Endothelial cell of umbilical vein (primary cell): ENCODE results near the gene C6orf136. TPM values are rescaled to one million over a fixed set of nuclear protein-coding genes. Genes with fewer than 3 reads are reported as not detected.

ENCODE experiments used
- BruUV-seq: library from RNA; stranded (reverse); fragments of 400-500 nt; replicated peaks from 2 replicates; lab custom pipeline; 2021; lab: Mats Ljungman, UMichigan
- CTCF ChIA-PET: fragments of 300-600, 350-600 bp; sonication (Branson Sonifier 250); formaldehyde crosslinking; loops from one replicate; lab custom pipeline; 2021; ENCODE audit warnings: antibody characterized with exemption, inconsistent platforms; lab: Charles Lee
- POLR2A ChIA-PET: fragments of 300-600, 350-600 bp; sonication (Branson Sonifier 250); formaldehyde crosslinking; loops from one replicate; lab custom pipeline; 2021; ENCODE audit warnings: antibody characterized with exemption, inconsistent platforms; lab: Charles Lee
- DNase-seq: peaks from one replicate; pipeline ENCODE4 v3.0.0-alpha.2; 2011; ENCODE audit warnings: low read depth, low spot score
- FAIRE-seq: peaks from 2 replicates; lab custom pipeline; 2011; peaks lifted over from hg19 to GRCh38; lab: Jason Lieb, UNC
- H2AFZ ChIP-seq: 2 replicates; pipeline ENCODE4 v1.6.0; 2012; ENCODE audit warnings: low read depth, low read length, control low read depth, inconsistent platforms
- H3K27ac ChIP-seq: 2 replicates; pipeline ENCODE4 v1.5.1; 2011; ENCODE audit warnings: low read depth, mild to moderate bottlenecking, control low read depth, low read length, moderate library complexity; ENCODE audit not compliant: insufficient read depth
- H3K27me3 ChIP-seq, 2 experiments: 2 replicates each; pipeline versions ENCODE4 v1.6.0 to v1.6.1; 2011; ENCODE audit warnings: low read length in 2 of 2, mixed read lengths in 1 of 2; ENCODE audit not compliant: control insufficient read depth in 2 of 2, insufficient read depth in 2 of 2
- H3K36me3 ChIP-seq, 2 experiments: 2 replicates in 1 of 2; 3 replicates in 1 of 2; pipeline ENCODE4 v1.5.1; 2011; ENCODE audit warnings: low read length in 2 of 2, mild to moderate bottlenecking in 1 of 2, moderate library complexity in 1 of 2; ENCODE audit not compliant: control insufficient read depth in 2 of 2, insufficient read depth in 2 of 2; ENCODE audit errors: extremely low read depth in 1 of 2
- H3K4me1 ChIP-seq: 3 replicates; pipeline ENCODE4 v1.5.1; 2011; ENCODE audit warnings: mild to moderate bottlenecking, low read length; ENCODE audit not compliant: control insufficient read depth, insufficient read depth; ENCODE audit errors: extremely low read depth
- H3K4me2 ChIP-seq: 2 replicates; pipeline ENCODE4 v1.6.1; 2011; ENCODE audit warnings: low read length, control low read depth, mixed read lengths; ENCODE audit not compliant: insufficient read depth
- H3K4me3 ChIP-seq, 3 experiments: fragments of 200-600 bp in 1 of 3; sonication (generic), shearing (Covaris generic) in 1 of 3; replicated peaks in 1 of 3; 2 replicates each; pipeline ENCODE4 v1.5.1; 2011 to 2016; ENCODE audit warnings: control low read depth in 3 of 3, low read length in 3 of 3, mild to moderate bottlenecking in 2 of 3, inconsistent platforms in 1 of 3, low read depth in 1 of 3, moderate library complexity in 1 of 3; ENCODE audit not compliant: insufficient read depth in 1 of 3
- H3K79me2 ChIP-seq: 2 replicates; pipeline ENCODE4 v1.6.0; 2012; ENCODE audit warnings: low read length, inconsistent platforms; ENCODE audit not compliant: control insufficient read depth, insufficient read depth
- H3K9ac ChIP-seq: replicated peaks from 2 replicates; pipeline ENCODE3; 2011; ENCODE audit warnings: low read length, control low read depth; ENCODE audit not compliant: insufficient read depth; ENCODE audit errors: extremely low read depth
- H3K9me1 ChIP-seq: replicated peaks from 3 replicates; pipeline ENCODE4 v1.6.0; 2011; ENCODE audit warnings: mild to moderate bottlenecking, low read length; ENCODE audit not compliant: control insufficient read depth, insufficient read depth; ENCODE audit errors: extremely low read depth
- H3K9me3 ChIP-seq: replicated peaks from 2 replicates; pipeline ENCODE4 v1.5.1; 2012; ENCODE audit warnings: low read length, inconsistent platforms; ENCODE audit not compliant: control insufficient read depth, insufficient read depth
- H4K20me1 ChIP-seq: replicated peaks from 2 replicates; pipeline ENCODE3; 2011; ENCODE audit warnings: mild to moderate bottlenecking, low read length; ENCODE audit not compliant: control insufficient read depth, insufficient read depth; ENCODE audit errors: extremely low read depth
- EZH2 ChIP-seq: IDR thresholded peaks from 2 replicates; pipeline ENCODE4 v1.6.1; 2012; ENCODE audit warnings: borderline replicate concordance, low read depth, mild to moderate bottlenecking, moderate library complexity, low read length, inconsistent platforms; ENCODE audit not compliant: severe bottlenecking
- FOS ChIP-seq: IDR thresholded peaks from 2 replicates; pipeline ENCODE4 v1.6.1; 2011; ENCODE audit warnings: mild to moderate bottlenecking, low read length, moderate library complexity, borderline replicate concordance; ENCODE audit not compliant: insufficient read depth
- GATA2 ChIP-seq: IDR thresholded peaks from 2 replicates; pipeline ENCODE4 v1.7.0; 2011; ENCODE audit warnings: low read depth, mild to moderate bottlenecking, moderate library complexity, mixed read lengths, low read length; ENCODE audit not compliant: insufficient read length, insufficient read depth
- JUN ChIP-seq: IDR thresholded peaks from 2 replicates; pipeline ENCODE4 v1.6.1; 2011; ENCODE audit warnings: borderline replicate concordance, low read depth; ENCODE audit not compliant: insufficient read length, insufficient read depth
- MYC ChIP-seq: IDR thresholded peaks from one replicate; pipeline ENCODE4 v1.6.1; 2011; ENCODE audit warnings: mild to moderate bottlenecking, low read depth, low read length
- POLR2A ChIP-seq: IDR thresholded peaks from 2 replicates; pipeline ENCODE4 v1.6.1; 2012; ENCODE audit warnings: low read depth, mild to moderate bottlenecking, control low read depth, low read length
- POLR2AphosphoS5 ChIP-seq: IDR thresholded peaks from 2 replicates; pipeline ENCODE4 v1.6.1; 2012; ENCODE audit warnings: low read depth, mild to moderate bottlenecking, control low read depth, low read length, moderate library complexity; ENCODE audit not compliant: insufficient read depth
- dilution Hi-C: fragments of 300-500 bp; cut with MboI; formaldehyde crosslinking; loops from one replicate; pipeline ENCODE4 v1.15.0; 2019; ENCODE audit warnings: low sequenced_read_pairs; ENCODE audit not compliant: extremely low pct_ligation_motif_present
- intact Hi-C: fragments of 100-400 bp; cut with micrococcal nuclease; formaldehyde crosslinking; loops from one replicate; pipeline ENCODE4 v1.10.0; 2022
- polyA plus RNA-seq, 4 experiments: library from polyadenylated mRNA; depleted of rRNA in 3 of 4; stranded (reverse) in 3 of 4; unstranded in 1 of 4; fragments of >200 nt; gene quantifications; 2 replicates each; pipeline versions ENCODE4 v1.2.1 to v1.2.3, GENCODE V29; 2011 to 2012; ENCODE audit warnings: missing spikeins in 1 of 4
- total RNA-seq: library from RNA; stranded (reverse); gene quantifications from 2 replicates; pipeline ENCODE4 v1.2.3, GENCODE V29; 2021
- TF ChIP-seq, protein P1 (sequence below), 2 donors: IDR thresholded peaks; 1 replicate in 1 of 2; 2 replicates in 1 of 2; pipeline ENCODE4 v1.5.1; 2011; ENCODE audit warnings: low read length in 2 of 2, mild to moderate bottlenecking in 2 of 2, moderate library complexity in 2 of 2, control low read depth in 1 of 2, inconsistent platforms in 1 of 2, low read depth in 1 of 2; ENCODE audit not compliant: insufficient read depth in 1 of 2; ENCODE audit errors: extremely low read depth in 1 of 2
- TF ChIP-seq, protein P2 (sequence below): IDR thresholded peaks from 2 replicates; pipeline ENCODE4 v1.6.1; 2011; ENCODE audit not compliant: insufficient read depth, insufficient read length

Gene C6orf136
- total and polyA plus RNA-seq, 2 donors (not counting 3 experiments of a cell fraction or from before 2014, with no cell fraction given) = 19.1 to 21.0 TPM

DNA sequence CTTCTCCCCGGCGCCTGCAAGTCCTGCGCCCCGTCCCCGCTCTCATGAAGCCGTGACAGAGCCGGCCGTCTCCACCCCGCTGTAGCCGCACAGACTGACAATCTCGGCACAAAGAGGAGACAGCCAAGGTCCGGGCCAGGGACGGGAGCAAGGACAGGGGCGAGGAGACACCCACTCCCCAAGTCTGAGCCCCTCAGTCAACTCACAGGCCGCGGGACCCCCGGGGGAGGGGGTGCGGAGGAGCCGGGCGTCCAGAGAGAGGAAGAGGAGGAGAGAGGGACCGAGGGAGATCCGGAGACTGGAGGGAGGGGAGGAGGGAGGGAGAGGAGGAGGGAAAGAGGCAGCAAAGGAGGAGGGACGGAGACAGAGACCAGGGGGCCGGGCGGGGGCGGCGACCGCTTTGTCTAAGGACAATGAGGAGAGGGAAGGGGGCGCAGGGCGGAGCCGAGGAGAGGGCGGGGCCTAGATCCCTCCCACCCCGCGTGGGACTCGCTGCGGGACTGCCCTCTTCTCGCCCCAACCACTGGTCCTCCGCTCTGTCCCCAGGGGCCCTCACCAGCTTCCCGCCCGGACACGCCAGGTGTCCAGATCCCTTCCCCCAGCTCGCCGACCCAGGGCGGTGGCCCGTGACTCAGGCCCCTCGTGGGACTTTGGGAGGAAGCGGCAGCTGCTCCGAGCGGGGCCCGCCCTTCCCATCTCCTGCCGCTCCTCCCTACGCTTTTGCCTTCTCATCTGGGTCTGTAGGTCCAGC lies 40.1 kb downstream of the C6orf136 start:
- dilution Hi-C loops (no loop called here), intact Hi-C loops (loop anchor here (1.0 kb wide), 3 partner anchors 8 to 130 kb away; partner anchors contain the start of genes MDC1 and PRR3)
- BruUV-seq = no TSS peak
- peak; percentile 93 for DNase-seq
- Histone ChIP-seq H3K4me2 (peak overlapping the region; percentile 73), H3K9ac (peak overlapping the region; percentile 95), H3K9me1 (no peaks in the 10 kb centered on the region), H3K27me3 (no peaks in the 10 kb centered on the region), H3K4me1 (peaks cover 33% of the 10 kb centered on the region), H3K27ac (peak overlapping the region; percentile 93), H4K20me1 (no peaks in the 10 kb centered on the region), H3K9me3 (no peaks in the 10 kb centered on the region), H3K36me3 (no peaks in the 10 kb centered on the region), H3K4me3 (peak overlapping the region; percentile 76 to 92 (median 81)), H2AFZ (peak overlapping the region; percentile 21), H3K79me2 (peaks cover 66% of the 10 kb centered on the region)
- ChIA-PET POLR2A (interaction anchor here (1.7 to 1.8 kb wide), 2 partner anchors 8 to 30 kb away, joined by 7 to 9 read pairs; partner anchors contain the start of gene MDC1), CTCF (interaction anchor here (1.0 to 2.5 kb wide), 9 partner anchors 8 to 135 kb away, joined by 3 to 32 read pairs (median 7); partner anchors contain the start of genes DHX16 and MDC1)
- FAIRE-seq = peak; percentile 99
- TF ChIP-seq GATA2 (no peak), FOS (peak; percentile 77), MYC (peak; percentile 79), POLR2AphosphoS5 (peak; percentile 99), EZH2 (no peak), JUN (peak; percentile 30), POLR2A (peak; percentile 96)
- TF ChIP-seq, protein P1, sequence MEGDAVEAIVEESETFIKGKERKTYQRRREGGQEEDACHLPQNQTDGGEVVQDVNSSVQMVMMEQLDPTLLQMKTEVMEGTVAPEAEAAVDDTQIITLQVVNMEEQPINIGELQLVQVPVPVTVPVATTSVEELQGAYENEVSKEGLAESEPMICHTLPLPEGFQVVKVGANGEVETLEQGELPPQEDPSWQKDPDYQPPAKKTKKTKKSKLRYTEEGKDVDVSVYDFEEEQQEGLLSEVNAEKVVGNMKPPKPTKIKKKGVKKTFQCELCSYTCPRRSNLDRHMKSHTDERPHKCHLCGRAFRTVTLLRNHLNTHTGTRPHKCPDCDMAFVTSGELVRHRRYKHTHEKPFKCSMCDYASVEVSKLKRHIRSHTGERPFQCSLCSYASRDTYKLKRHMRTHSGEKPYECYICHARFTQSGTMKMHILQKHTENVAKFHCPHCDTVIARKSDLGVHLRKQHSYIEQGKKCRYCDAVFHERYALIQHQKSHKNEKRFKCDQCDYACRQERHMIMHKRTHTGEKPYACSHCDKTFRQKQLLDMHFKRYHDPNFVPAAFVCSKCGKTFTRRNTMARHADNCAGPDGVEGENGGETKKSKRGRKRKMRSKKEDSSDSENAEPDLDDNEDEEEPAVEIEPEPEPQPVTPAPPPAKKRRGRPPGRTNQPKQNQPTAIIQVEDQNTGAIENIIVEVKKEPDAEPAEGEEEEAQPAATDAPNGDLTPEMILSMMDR (IDR thresholded peaks at IDR 0.05; ENCODE audit: extremely low read depth in 1 of 2, insufficient read depth in 1 of 2, low read depth in 1 of 2, low read length in 2 of 2) = no peak
- TF ChIP-seq, protein P2, sequence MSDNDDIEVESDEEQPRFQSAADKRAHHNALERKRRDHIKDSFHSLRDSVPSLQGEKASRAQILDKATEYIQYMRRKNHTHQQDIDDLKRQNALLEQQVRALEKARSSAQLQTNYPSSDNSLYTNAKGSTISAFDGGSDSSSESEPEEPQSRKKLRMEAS = peak; percentile 44
